ENCODE measurements around the gene WDR83.

The WDR83 gene

GRCh38 chr19:12665671-12666264 is 839 bp upstream of the WDR83 start:
- Histone ChIP-seq H3K4me3 (IDR thresholded peaks at IDR 0.05; ENCODE audit: insufficient read depth, low read depth, low read length) (no peak overlapping the region), H3K9ac (peak overlapping the region; percentile 54; the same call in 1 of the 2 replicates), H2AFZ (ENCODE audit: low read depth) (peak overlapping the region; percentile 89; the same call in 1 of the 2 replicates), H3K27ac (no peak overlapping the region), H3K79me2 (ENCODE audit: insufficient read depth, low read depth) (0 out of 2 replicates have a peak, but pooled peaks cover 6% of the 10 kb centered on the region), H4K20me1 (ENCODE audit: insufficient read depth) (no peaks in the 10 kb centered on the region), H3K36me3 (ENCODE audit: insufficient read depth) (no peaks in the 10 kb centered on the region; the same call in 1 of the 2 replicates), H3K4me2 (peak overlapping the region; percentile 97), H3K4me1 (ENCODE audit: low read depth, poor library complexity, severe bottlenecking) (peaks cover 30% of the 10 kb centered on the region), H3K27me3 (ENCODE audit: insufficient read depth, low read depth) (no peaks in the 10 kb centered on the region)
- TF ChIP-seq CTCF (conservative IDR thresholded peaks at IDR 0.05; ENCODE audit: low read depth, low read length), result no peak

- peaks cover 30% of the 10 kb centered on the region for H3K4me1 ChIP-seq (ENCODE audit: low read depth, poor library complexity, severe bottlenecking)
- H4K20me1 ChIP-seq (ENCODE audit: insufficient read depth), result no peaks in the 10 kb centered on the region
- no peak overlapping the region for H3K27ac ChIP-seq
- H3K79me2 ChIP-seq (ENCODE audit: insufficient read depth, low read depth), result 0 out of 2 replicates have a peak, but pooled peaks cover 6% of the 10 kb centered on the region
- no peak overlapping the region for H3K4me3 ChIP-seq (IDR thresholded peaks at IDR 0.05; ENCODE audit: insufficient read depth, low read depth, low read length)
- no peak for TF ChIP-seq CTCF (conservative IDR thresholded peaks at IDR 0.05; ENCODE audit: low read depth, low read length)
- peak overlapping the region; percentile 58 for H3K4me2 ChIP-seq
- no peak overlapping the region for H3K9ac ChIP-seq
- H2AFZ ChIP-seq (ENCODE audit: low read depth), result no peak overlapping the region
- H3K27me3 ChIP-seq (ENCODE audit: insufficient read depth, low read depth), result no peaks in the 10 kb centered on the region
- H3K36me3 ChIP-seq (ENCODE audit: insufficient read depth), result no peaks in the 10 kb centered on the region; the same call in 1 of the 2 replicates
Observed at GRCh38 chr19:12667731-12668302, 1.2 kb downstream of the WDR83 start.

GRCh38 chr19:12668346-12668745 is 1.7 kb downstream of the WDR83 start:
- Histone ChIP-seq H4K20me1 (ENCODE audit: insufficient read depth) (no peaks in the 10 kb centered on the region), H3K79me2 (ENCODE audit: insufficient read depth, low read depth) (0 out of 2 replicates have a peak, but pooled peaks cover 6% of the 10 kb centered on the region), H3K4me2 (peak overlapping the region; percentile 58), H3K4me1 (ENCODE audit: low read depth, poor library complexity, severe bottlenecking) (peaks cover 30% of the 10 kb centered on the region), H2AFZ (ENCODE audit: low read depth) (no peak overlapping the region), H3K27ac (no peak overlapping the region; the same call in 1 of the 2 replicates), H3K4me3 (IDR thresholded peaks at IDR 0.05; ENCODE audit: insufficient read depth, low read depth, low read length) (no peak overlapping the region), H3K9ac (peak overlapping the region; percentile 63; the same call in 1 of the 2 replicates), H3K27me3 (ENCODE audit: insufficient read depth, low read depth) (no peaks in the 10 kb centered on the region), H3K36me3 (ENCODE audit: insufficient read depth) (no peaks in the 10 kb centered on the region; the same call in 1 of the 2 replicates)
- no peak for TF ChIP-seq CTCF (conservative IDR thresholded peaks at IDR 0.05; ENCODE audit: low read depth, low read length)

GRCh38 chr19:12668932-12669269 is 2.3 kb downstream of the WDR83 start:
- 0 out of 2 replicates have a peak, but pooled peaks cover 6% of the 10 kb centered on the region for H3K79me2 ChIP-seq (ENCODE audit: insufficient read depth, low read depth)
- H3K27me3 ChIP-seq (ENCODE audit: insufficient read depth, low read depth), result no peaks in the 10 kb centered on the region
- peak overlapping the region; percentile 58 for H3K4me2 ChIP-seq
- peak overlapping the region; percentile 72; the same call in 1 of the 2 replicates for H3K27ac ChIP-seq
- H3K4me1 ChIP-seq (ENCODE audit: low read depth, poor library complexity, severe bottlenecking), result peaks cover 30% of the 10 kb centered on the region
- no peak for TF ChIP-seq CTCF (conservative IDR thresholded peaks at IDR 0.05; ENCODE audit: low read depth, low read length)
- H3K36me3 ChIP-seq (ENCODE audit: insufficient read depth), result no peaks in the 10 kb centered on the region
- no peaks in the 10 kb centered on the region for H4K20me1 ChIP-seq (ENCODE audit: insufficient read depth)
- peak overlapping the region; percentile 63 for H3K9ac ChIP-seq
- H3K4me3 ChIP-seq (IDR thresholded peaks at IDR 0.05; ENCODE audit: insufficient read depth, low read depth, low read length), result no peak overlapping the region
- peak overlapping the region; percentile 62 for H2AFZ ChIP-seq (ENCODE audit: low read depth)
